SJSA1 (cell line): ENCODE data around the gene CNR2. TPM values are rescaled to one million over a fixed set of nuclear protein-coding genes. Genes with fewer than 3 reads are reported as not detected.
"Not testable (repeated sequence)": the region's sequence is repeated elsewhere in the genome, so short reads cannot be mapped to it uniquely, and the experiment has no call there.

Source experiments
- DNase-seq, 2 experiments: peaks; one replicate each; pipeline ENCODE4 v3.0.0-alpha.2; 2015 to 2020; ENCODE audit warnings: low spot score in 2 of 2, low read depth in 1 of 2
- H3K27ac ChIP-seq: fragments of 250-450 bp; sonication (Bioruptor Pico); 2 replicates; pipeline ENCODE4 v1.5.1; 2020; ENCODE audit warnings: mild to moderate bottlenecking, moderate library complexity
- H3K27me3 ChIP-seq: fragments of 250-450 bp; sonication (Bioruptor Pico); replicated peaks from 2 replicates; pipeline ENCODE4 v1.5.1; 2020; ENCODE audit warnings: mild to moderate bottlenecking, moderate library complexity
- H3K36me3 ChIP-seq: fragments of 250-450 bp; sonication (Bioruptor Pico); 2 replicates; pipeline ENCODE4 v1.5.1; 2020; ENCODE audit warnings: mild to moderate bottlenecking
- H3K4me1 ChIP-seq: fragments of 250-450 bp; sonication (Bioruptor Pico); replicated peaks from 2 replicates; pipeline ENCODE4 v1.6.1; 2021; ENCODE audit warnings: mild to moderate bottlenecking
- H3K4me3 ChIP-seq: fragments of 250-450 bp; sonication (Bioruptor Pico); 2 replicates; pipeline ENCODE4 v1.5.1; 2020; ENCODE audit warnings: mild to moderate bottlenecking
- H3K9me3 ChIP-seq: fragments of 250-450 bp; sonication (Bioruptor Pico); replicated peaks from 2 replicates; pipeline ENCODE4 v1.5.1; 2020; ENCODE audit warnings: mild to moderate bottlenecking
- total RNA-seq: library from RNA; depleted of rRNA; stranded (reverse); fragments of >200 nt; shearing (Covaris generic); gene quantifications from 2 replicates; pipeline ENCODE4 v1.2.3, GENCODE V29; 2014

The CNR2 gene
- total RNA-seq, 1 experiment from 2014 or later: 0.08 TPM

DNA sequence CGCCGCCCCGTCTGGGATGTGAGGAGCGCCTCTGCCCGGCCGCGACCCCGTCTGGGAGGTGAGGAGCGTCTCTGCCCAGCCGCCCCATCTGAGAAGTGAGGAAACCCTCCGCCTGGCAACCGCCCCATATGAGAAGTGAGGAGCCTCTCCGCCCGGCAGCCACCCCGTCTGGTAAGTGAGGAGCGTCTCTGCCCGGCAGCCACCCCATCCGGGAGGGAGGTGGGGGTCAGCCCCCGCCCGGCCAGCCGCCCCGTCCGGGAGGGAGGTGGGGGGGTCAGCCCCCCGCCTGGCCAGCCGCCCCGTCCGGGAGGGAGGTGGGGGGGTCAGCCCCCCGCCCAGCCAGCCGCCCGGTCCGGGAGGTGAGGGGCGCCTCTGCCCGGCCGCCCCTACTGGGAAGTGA is 60.0 kb downstream of the CNR2 start:
- H3K9me3 ChIP-seq, H3K4me3 ChIP-seq, H3K36me3 ChIP-seq, H3K4me1 ChIP-seq, H3K27me3 ChIP-seq, H3K27ac ChIP-seq, DNase-seq: not testable (repeated sequence)

GRCh38 chr1:23851406-23851805 is 61.8 kb downstream of the CNR2 start:
- not testable (repeated sequence) for H3K9me3 ChIP-seq, H3K4me3 ChIP-seq, H3K27ac ChIP-seq, H3K36me3 ChIP-seq, H3K4me1 ChIP-seq, DNase-seq, H3K27me3 ChIP-seq

- Histone ChIP-seq H3K9me3 (no peaks in the 10 kb centered on the region), H3K27ac (no peak overlapping the region), H3K27me3 (no peaks in the 10 kb centered on the region), H3K4me1 (no peaks in the 10 kb centered on the region), H3K36me3 (no peaks in the 10 kb centered on the region), H3K4me3 (no peak overlapping the region)
- DNase-seq: no peak
These were observed 64.2 kb downstream of the CNR2 start for GRCh38 chr1:23848673-23849616.

GRCh38 chr1:23847482-23848095 is 65.6 kb downstream of the CNR2 start:
- not testable (repeated sequence) for H3K36me3 ChIP-seq, H3K27me3 ChIP-seq, H3K4me3 ChIP-seq, H3K4me1 ChIP-seq, H3K27ac ChIP-seq, H3K9me3 ChIP-seq, DNase-seq

- no peaks in the 10 kb centered on the region for H3K9me3 ChIP-seq
- DNase-seq: no peak
- no peak overlapping the region for H3K27ac ChIP-seq
- H3K36me3 ChIP-seq: no peaks in the 10 kb centered on the region
- no peaks in the 10 kb centered on the region for H3K4me1 ChIP-seq
- H3K4me3 ChIP-seq: no peak overlapping the region
- H3K27me3 ChIP-seq: peaks cover 5% of the 10 kb centered on the region; the same call in 1 of the 2 replicates
These were observed 68.0 kb downstream of the CNR2 start for GRCh38 chr1:23845163-23845562.

- no peaks in the 10 kb centered on the region for H3K4me1 ChIP-seq
- H3K9me3 ChIP-seq: no peaks in the 10 kb centered on the region
- H3K36me3 ChIP-seq: no peaks in the 10 kb centered on the region
- no peak overlapping the region for H3K27ac ChIP-seq
- DNase-seq: no peak
- peaks cover 5% of the 10 kb centered on the region; the same call in 1 of the 2 replicates for H3K27me3 ChIP-seq
- no peak overlapping the region for H3K4me3 ChIP-seq
These were observed 69.5 kb downstream of the CNR2 start for GRCh38 chr1:23843644-23844043.

DNA sequence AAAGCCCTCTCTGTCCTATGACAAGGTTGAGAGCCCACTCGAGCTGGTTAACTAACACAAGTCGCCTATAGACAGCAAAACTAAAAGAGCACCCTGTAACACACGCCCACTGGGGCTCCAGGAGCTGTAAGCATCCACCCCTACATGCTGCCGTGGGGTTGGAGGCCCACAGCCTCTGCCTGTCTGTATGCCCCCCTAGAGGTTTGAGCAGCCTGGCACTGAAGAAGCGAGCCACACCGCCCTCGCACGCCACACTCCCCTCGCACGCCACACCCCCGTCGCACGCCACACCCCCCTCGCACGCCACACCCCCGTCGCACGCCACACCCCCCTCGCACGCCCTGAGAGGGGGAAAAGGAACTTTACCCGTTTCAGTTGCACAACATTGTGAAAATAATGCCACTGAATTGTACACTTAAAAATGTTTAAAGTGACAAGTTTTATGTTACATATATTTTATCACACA is 74.7 kb downstream of the CNR2 start:
- Histone ChIP-seq H3K9me3 (no peaks in the 10 kb centered on the region), H3K4me3 (no peak overlapping the region), H3K27ac (no peak overlapping the region), H3K4me1 (peaks cover 6% of the 10 kb centered on the region), H3K27me3 (peaks cover 11% of the 10 kb centered on the region), H3K36me3 (no peaks in the 10 kb centered on the region)
- peak; percentile 52 to 71 for DNase-seq

DNA sequence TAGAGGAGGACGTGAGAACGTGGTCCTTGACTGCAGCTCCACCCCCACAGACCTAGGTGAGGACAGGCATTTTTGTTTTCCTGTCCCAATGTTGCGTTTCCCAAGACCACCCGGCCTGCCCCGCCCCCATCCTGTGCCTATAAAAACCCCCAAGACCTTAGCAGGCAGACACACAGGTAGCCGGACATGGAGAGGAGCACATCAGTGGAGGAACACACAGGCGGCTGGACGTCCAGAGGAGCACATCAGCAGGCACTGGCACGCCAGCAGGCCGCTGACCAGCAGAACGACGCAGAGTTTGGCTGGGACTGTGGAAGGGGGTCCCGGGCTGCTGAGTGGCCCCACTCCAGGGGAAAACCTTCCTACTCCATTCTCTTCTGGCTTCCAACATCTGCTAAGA is 75.3 kb downstream of the CNR2 start:
- Histone ChIP-seq H3K36me3 (no peaks in the 10 kb centered on the region), H3K4me3 (no peak overlapping the region)
- no peak for DNase-seq

DNA sequence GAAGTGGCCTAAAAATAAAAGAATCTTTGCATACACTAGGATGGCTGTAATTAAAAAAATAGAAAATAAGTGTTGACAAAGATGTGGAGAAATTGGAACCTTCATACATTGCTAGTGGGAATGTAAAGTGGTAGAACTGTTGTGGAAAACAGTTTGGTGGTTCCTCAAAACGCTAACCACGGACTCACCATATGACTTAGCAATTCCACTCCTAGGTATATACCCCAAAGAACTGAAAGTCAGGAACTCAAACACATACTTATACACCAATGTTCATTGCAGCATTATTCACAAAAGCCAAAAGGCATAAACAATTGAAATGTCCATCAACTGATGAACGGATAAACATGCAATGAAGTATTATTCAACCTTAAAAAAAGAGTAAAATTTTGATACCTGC is 77.1 kb downstream of the CNR2 start:
- Histone ChIP-seq H3K36me3 (no peaks in the 10 kb centered on the region), H3K9me3 (no peaks in the 10 kb centered on the region), H3K27me3 (peaks cover 6% of the 10 kb centered on the region), H3K4me3 (no peak overlapping the region), H3K4me1 (peaks cover 6% of the 10 kb centered on the region), H3K27ac (no peak overlapping the region)
- DNase-seq: no peak

More for the DNA sequence above, 75.3 kb downstream of the CNR2 start:
- Histone ChIP-seq H3K27ac (no peak overlapping the region), H3K27me3 (peaks cover 11% of the 10 kb centered on the region), H3K4me1 (peaks cover 6% of the 10 kb centered on the region), H3K9me3 (no peaks in the 10 kb centered on the region)

DNA sequence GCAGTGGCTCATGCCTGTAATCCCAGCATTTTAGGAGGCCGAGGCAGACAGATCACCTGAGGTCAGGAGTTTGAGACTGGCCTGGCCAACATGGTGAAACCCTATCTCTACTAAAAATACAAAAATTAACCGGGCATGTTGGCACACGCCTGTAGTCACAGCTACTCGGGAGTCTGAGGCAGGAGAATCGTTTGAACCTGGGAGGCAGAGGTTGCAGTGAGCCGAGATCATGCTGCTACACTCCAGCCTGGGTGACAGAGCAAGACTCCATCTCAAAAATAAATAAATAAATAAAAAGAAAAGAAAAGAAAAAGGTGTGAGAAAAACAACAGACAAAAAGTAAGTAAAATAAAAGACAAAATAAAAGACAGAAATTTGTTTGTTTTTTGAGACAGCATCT is 79.0 kb downstream of the CNR2 start:
- H3K4me1 ChIP-seq, H3K27ac ChIP-seq, H3K9me3 ChIP-seq, H3K36me3 ChIP-seq, H3K4me3 ChIP-seq, H3K27me3 ChIP-seq, DNase-seq: not testable (repeated sequence)

- Histone ChIP-seq H3K4me3 (no peak overlapping the region), H3K9me3 (no peaks in the 10 kb centered on the region), H3K4me1 (peaks cover 10% of the 10 kb centered on the region)
These were observed 85.4 kb downstream of the CNR2 start for GRCh38 chr1:23827717-23828116.

GRCh38 chr1:23826590-23826989 is 86.6 kb downstream of the CNR2 start:
- not testable (repeated sequence) for H3K9me3 ChIP-seq, DNase-seq, H3K4me3 ChIP-seq, H3K27me3 ChIP-seq, H3K27ac ChIP-seq, H3K4me1 ChIP-seq
- H3K36me3 ChIP-seq: peaks cover 10% of the 10 kb centered on the region

More at GRCh38 chr1:23827717-23828116, 85.4 kb downstream of the CNR2 start:
- no peak for DNase-seq
- peaks cover 10% of the 10 kb centered on the region for H3K36me3 ChIP-seq
- H3K27ac ChIP-seq: no peak overlapping the region
- H3K27me3 ChIP-seq: no peaks in the 10 kb centered on the region

DNA sequence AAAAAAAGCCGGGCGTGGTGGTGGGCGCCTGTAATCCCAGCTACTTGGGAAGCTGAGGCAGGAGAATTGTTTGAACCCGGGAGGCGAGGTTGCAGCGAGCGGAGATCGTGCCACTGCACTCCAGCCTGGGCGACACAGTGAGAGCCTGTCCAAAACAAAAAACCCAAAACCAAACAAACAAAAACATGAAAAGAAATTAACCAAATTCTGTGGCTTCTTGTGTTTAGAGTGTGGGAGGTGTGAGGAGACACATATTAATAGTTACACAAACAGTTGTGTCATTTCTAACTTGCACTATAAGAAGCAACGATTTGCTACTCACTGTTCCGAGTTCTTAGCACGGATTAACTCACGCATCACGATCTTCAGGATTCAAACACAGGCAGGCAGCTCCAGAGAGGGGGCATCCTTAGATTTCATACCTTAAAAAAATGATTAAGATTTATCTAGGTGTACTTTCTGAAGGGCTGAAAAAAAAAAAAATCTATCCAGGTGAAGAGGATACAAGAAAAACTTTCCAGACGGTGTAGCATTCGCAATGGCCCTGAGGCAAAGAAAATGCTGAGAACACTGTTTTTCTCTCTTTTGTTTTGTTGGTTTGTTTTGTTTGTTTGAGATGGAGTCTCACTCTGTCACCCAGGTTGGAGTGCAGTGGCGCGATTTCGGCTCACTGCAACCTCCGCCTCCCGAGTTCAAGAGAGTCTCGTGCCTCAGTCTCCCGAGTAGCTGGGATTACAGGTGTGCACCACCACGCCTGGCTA is 87.2 kb downstream of the CNR2 start:
- Histone ChIP-seq H3K27ac (no peak overlapping the region), H3K36me3 (peaks cover 10% of the 10 kb centered on the region), H3K27me3 (no peaks in the 10 kb centered on the region), H3K4me3 (peak overlapping the region; percentile 92), H3K4me1 (peaks cover 10% of the 10 kb centered on the region), H3K9me3 (no peaks in the 10 kb centered on the region)
- no peak for DNase-seq
